ACHN (cell line): ENCODE measurements around the gene KDELR3.

Experiments used
- DNase-seq: peaks from one replicate; pipeline ENCODE4 v3.0.0-alpha.2; 2015
- in situ Hi-C: cut with HindIII; loops from 2 replicates; pipeline ENCODE4 v1.10.0; 2017; ENCODE audit warnings: low sequenced_read_pairs, low pct_ligation_motif_present, low pct_unique_long_range_greater_than_20kb

KDELR3 gene

DNA sequence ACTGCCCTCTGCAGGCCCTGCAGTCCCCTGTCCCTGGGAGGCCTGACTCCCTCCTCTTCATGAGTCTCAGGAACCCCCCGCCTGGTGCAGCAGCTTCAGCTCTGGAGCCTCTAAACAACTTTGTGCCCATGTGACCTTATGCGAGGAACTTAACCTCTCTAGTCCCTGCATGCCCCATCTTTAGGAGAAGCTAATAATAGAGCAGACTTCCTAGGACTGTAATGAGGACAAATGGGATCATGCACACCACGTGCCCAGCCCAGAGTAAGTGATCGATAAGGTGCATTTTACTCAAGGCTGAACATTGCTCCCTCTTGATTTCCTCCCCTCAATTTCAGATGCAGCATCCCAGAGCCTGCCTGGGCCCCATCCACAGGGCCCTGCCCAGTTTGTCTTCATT is 31.9 kb upstream of the KDELR3 start:
- in situ Hi-C loops, result no loop called here
- no peak for DNase-seq

- in situ Hi-C loops, result no loop called here
- DNase-seq, result no peak
Observed at GRCh38 chr22:38436629-38437395, 31.1 kb upstream of the KDELR3 start.

DNA sequence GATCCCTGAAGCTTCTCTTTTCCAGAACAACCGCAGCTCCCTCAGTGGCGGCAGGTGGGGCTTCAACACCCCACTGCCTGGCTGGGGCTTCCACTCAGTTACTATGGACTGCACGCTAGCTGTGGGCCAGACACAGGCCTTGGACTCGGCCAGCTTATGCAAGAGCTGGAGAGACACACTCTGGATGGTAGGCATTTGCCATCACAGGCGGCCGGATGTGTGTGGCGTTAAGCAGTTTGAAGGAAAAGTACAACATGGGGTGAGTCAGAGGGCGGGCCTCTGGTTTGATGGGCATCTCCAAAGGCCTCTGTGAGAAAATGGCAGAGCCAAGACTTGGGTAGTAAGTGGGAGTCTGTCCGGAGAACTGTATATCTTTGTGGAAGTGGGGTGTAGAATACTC is 30.5 kb upstream of the KDELR3 start:
- no peak for DNase-seq
- in situ Hi-C loops, result no loop called here

- in situ Hi-C loops, result no loop called here
- DNase-seq, result no peak
Observed at GRCh38 chr22:38440747-38441350, 27.0 kb upstream of the KDELR3 start.

DNA sequence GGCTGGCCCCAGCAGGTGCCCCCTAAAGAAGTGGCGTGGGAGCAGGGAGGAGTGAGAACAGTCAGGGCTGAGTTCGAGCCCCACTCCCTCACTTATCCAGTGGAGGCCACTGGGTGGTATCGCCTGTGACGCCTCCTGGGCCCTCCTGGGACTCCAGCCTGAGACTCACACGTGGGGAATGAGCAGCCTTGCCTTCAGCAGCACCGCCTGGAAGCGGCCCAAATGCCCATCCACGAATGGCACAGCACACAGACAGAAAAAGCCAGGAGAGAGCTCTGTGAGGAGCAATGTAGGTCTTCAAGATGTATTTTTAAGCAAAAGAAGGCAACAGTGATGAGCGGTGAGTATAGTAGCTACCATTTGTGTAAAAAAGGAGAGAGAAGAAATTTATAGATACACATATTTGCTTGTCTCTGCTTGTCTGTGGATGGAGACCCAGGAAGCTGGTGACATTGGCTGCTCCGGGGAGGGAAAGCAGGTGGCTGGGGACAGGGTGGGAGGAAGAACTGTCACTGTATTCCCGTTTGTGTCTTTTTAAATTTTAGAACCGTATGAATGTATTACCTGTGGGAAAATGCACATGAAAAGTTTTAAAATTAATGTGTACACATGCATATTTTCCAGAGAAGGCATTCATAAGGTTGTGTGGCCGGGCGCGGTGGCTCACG is 26.1 kb upstream of the KDELR3 start:
- in situ Hi-C loops, result no loop called here
- no peak for DNase-seq

- in situ Hi-C loops, result no loop called here
Observed at GRCh38 chr22:38442967-38443627, 24.8 kb upstream of the KDELR3 start.

GRCh38 chr22:38443628-38444521 is 24.0 kb upstream of the KDELR3 start:
- in situ Hi-C loops, result no loop called here
- peak; percentile 12 for DNase-seq

More at GRCh38 chr22:38442967-38443627, 24.8 kb upstream of the KDELR3 start:
- DNase-seq, result peak; percentile 54

- no peak for DNase-seq
- in situ Hi-C loops, result no loop called here
Observed at GRCh38 chr22:38444783-38445182, 23.1 kb upstream of the KDELR3 start.

GRCh38 chr22:38446018-38446601 is 21.8 kb upstream of the KDELR3 start:
- no peak for DNase-seq
- in situ Hi-C loops, result no loop called here

- no peak for DNase-seq
- in situ Hi-C loops, result no loop called here
Observed at GRCh38 chr22:38448945-38449745, 18.8 kb upstream of the KDELR3 start.

- no peak for DNase-seq
- in situ Hi-C loops, result no loop called here
Observed at GRCh38 chr22:38449776-38450175, 18.1 kb upstream of the KDELR3 start.

DNA sequence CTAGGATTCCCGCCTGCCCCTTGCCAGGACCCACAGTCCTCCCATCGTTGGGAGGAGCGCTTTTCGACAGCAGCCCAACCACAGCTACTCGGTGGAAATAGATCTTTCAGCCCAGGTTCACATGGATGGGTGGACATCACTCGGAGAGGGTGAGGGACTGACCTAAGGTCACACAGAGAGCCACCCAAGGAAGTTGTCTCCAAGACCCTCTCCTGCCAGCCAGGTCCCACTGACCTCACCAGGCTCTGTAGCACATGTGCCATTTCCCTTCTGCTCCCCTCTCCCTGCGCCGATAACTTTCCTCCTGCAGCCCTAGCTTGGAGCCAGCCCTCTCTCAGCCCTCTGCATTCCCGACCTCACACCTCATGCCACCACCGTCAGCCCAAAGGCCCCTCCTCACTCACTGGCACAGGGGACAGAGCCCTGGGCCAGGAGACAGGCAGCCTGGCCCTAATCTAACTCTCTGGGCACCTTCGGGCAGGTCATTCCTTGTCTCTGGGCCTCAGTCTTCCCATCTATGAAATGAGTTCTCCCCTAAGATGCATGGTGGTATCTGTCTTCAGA is 17.6 kb upstream of the KDELR3 start:
- in situ Hi-C loops, result no loop called here
- no peak for DNase-seq

DNA sequence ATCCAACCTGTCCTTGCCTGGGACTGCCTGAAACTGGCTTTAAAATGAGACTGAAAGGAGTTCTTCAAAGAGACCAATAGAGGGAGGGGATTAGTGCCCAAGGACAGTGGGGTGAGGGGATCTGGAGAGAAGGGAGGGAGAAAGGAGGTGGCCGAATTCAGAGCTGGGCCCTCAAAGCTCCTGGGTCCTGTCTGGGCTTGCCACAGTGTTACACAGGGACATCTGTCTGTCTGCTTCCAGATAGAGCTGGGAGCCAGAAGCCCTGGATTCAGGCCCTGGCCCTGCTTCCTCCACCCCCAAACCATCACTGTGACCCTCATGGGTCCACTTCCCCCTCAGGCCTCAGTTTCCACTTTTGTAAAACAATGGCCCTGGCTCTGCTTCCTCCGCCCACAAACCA is 16.5 kb upstream of the KDELR3 start:
- no peak for DNase-seq
- in situ Hi-C loops, result no loop called here

GRCh38 chr22:38451864-38452263 is 16.0 kb upstream of the KDELR3 start:
- no peak for DNase-seq
- in situ Hi-C loops, result no loop called here

GRCh38 chr22:38452373-38453065 is 15.4 kb upstream of the KDELR3 start:
- in situ Hi-C loops, result no loop called here
- DNase-seq, result no peak

GRCh38 chr22:38453066-38453672 is 14.7 kb upstream of the KDELR3 start:
- in situ Hi-C loops, result no loop called here

More at GRCh38 chr22:38453066-38453672, 14.7 kb upstream of the KDELR3 start:
- DNase-seq, result no peak
